Naive B cell (primary cell): ENCODE measurements around the gene NFATC2. TPM values are rescaled to one million over a fixed set of nuclear protein-coding genes. Genes with fewer than 3 reads are reported as not detected.
A peak's percentile ranks its signal among the peaks of the same experiment; 100 is the strongest.

Source experiments
- ATAC-seq, 2 donors: fragments of 150-1000 bp; cut with Tn5 transposase; 2 replicates each; pipeline ENCODE4 v1.10.0; 2021; ENCODE audit warnings: low read depth in 2 of 2, mild to moderate bottlenecking in 2 of 2, moderate library complexity in 2 of 2
- DNase-seq: peaks from one replicate; pipeline ENCODE4 v3.0.0; 2022
- H3K27ac Mint-ChIP-seq, 6 donors: one replicate each; pipeline ENCODE4 v1.8.0; 2020 to 2022; ENCODE audit warnings: mild to moderate bottlenecking in 6 of 6, mixed read lengths in 6 of 6, moderate library complexity in 5 of 6, inconsistent platforms in 2 of 6
- H3K27me3 Mint-ChIP-seq, 3 donors: one replicate each; pipeline ENCODE4 v1.8.0; 2021 to 2022; ENCODE audit warnings: mixed read lengths in 3 of 3, mild to moderate bottlenecking in 1 of 3
- H3K36me3 Mint-ChIP-seq, 2 donors: one replicate each; pipeline ENCODE4 v1.8.0; 2020 to 2022; ENCODE audit warnings: mixed read lengths in 2 of 2, inconsistent platforms in 1 of 2, mild to moderate bottlenecking in 1 of 2
- H3K4me1 Mint-ChIP-seq, 3 donors: one replicate each; pipeline ENCODE4 v1.8.0; 2020 to 2022; ENCODE audit warnings: mixed read lengths in 3 of 3, inconsistent platforms in 1 of 3, mild to moderate bottlenecking in 1 of 3, moderate library complexity in 1 of 3
- H3K4me3 Mint-ChIP-seq, 8 donors: one replicate each; pipeline ENCODE4 v1.8.0; 2020 to 2022; ENCODE audit warnings: mild to moderate bottlenecking in 8 of 8, mixed read lengths in 8 of 8, moderate library complexity in 8 of 8, inconsistent platforms in 2 of 8
- H3K9me3 Mint-ChIP-seq, 7 donors: one replicate each; pipeline ENCODE4 v1.8.0; 2020 to 2022; ENCODE audit warnings: mixed read lengths in 7 of 7, mild to moderate bottlenecking in 5 of 7, inconsistent platforms in 2 of 7, moderate library complexity in 1 of 7
- polyA plus RNA-seq, 6 donors: library from polyadenylated mRNA; unstranded; fragments of 300-500 nt; fragmentation: Illumina TruSeq; gene quantifications; one replicate each; pipeline ENCODE4 v1.2.3, GENCODE V29; 2021; ENCODE audit warnings: low read depth in 6 of 6

NFATC2 gene
- polyA plus RNA-seq, 6 donors from 2014 or later, result 4.6 to 22.9 (median 14.6) TPM

DNA sequence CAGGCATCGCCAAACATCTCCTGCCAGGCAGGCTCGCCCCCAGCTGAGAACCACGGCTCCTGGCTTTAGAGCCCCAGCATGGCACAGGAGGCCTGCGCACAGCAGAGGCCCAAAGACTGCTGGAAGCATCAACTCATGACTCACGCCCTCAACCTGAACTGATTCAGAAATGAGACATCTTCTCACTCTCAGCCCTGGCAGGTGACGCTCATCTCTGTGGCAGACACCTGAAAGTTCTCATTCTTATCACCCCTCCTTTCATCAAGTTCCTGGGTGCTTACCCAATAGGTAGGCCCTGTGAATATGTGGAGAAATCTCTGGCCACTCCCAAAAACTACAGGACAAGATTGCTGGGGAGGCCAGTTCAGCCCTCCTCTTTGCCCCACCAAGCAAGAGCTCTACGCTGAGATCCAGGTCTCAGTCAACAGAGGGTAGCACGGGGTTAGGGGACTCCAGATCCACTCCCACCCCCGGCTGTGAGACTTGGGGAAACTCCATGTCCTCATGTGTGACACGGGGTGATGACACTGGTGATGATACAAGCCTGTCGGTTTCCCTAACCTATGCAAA is 11.3 kb downstream of the NFATC2 start:
- Mint-ChIP-seq H3K27ac (peak overlapping the region; percentile 57 to 92 (median 78)), H3K36me3 (no peaks in the 10 kb centered on the region), H3K4me3 (peak overlapping the region in 2 of 8 donors; percentile 10 to 45), H3K27me3 (no peaks in the 10 kb centered on the region), H3K9me3 (no peaks in the 10 kb centered on the region), H3K4me1 (peaks cover 67 to 93% (median 83%) of the 10 kb centered on the region in 3 donors)
- peak in 1 of 2 donors; percentile 46 for ATAC-seq
- DNase-seq, result no peak

GRCh38 chr20:51529758-51530157 is 12.8 kb downstream of the NFATC2 start:
- Mint-ChIP-seq H3K4me1 (peaks cover 68 to 93% (median 83%) of the 10 kb centered on the region in 3 donors), H3K9me3 (no peaks in the 10 kb centered on the region), H3K27ac (peak overlapping the region in 4 of 6 donors; percentile 52 to 90 (median 80)), H3K36me3 (no peaks in the 10 kb centered on the region), H3K27me3 (no peaks in the 10 kb centered on the region), H3K4me3 (peak overlapping the region in 3 of 8 donors; percentile 13 to 40 (median 40))
- DNase-seq (no peak), ATAC-seq (peak in 1 of 2 donors; percentile 11)

GRCh38 chr20:51529081-51529681 is 13.3 kb downstream of the NFATC2 start:
- ATAC-seq (no peak), DNase-seq (no peak)

DNA sequence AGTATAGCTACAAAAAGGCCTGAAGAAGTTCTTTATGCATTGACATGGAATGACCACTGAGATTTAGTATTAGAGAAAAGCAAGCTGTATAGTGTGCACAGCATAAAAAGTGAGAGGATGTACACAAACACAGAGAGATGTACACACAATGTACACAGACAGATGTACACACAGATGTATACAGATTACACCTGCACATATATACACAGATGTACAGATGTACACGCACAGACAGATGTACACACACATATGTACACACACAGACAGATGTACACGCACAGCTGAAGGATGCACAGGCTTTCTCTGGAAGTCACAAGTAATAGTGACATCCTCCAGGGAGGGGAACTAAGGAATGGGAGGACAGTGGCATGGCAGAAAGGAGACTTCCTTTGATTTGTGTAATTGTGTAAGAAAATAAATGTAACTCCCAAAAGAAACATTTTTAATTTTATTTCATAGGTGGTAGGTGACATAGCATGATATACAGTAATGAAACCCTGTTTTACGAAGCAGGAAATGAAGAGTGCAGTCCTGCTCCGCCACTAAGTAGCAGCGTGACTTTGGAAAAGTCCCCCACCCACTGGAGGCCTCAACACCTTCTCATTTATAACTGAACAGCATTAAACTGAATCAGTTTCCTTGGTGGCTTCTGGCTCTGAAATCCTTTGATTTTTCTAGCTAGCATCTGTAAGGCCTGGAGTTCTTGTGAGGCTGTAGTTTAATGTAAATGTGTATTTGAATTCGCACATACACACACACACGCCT is 14.1 kb downstream of the NFATC2 start:
- Mint-ChIP-seq H3K4me1 (peaks cover 65 to 90% (median 86%) of the 10 kb centered on the region in 3 donors), H3K36me3 (no peaks in the 10 kb centered on the region), H3K4me3 (peak overlapping the region in 5 of 8 donors; percentile 17 to 60 (median 38)), H3K9me3 (no peaks in the 10 kb centered on the region), H3K27me3 (no peaks in the 10 kb centered on the region), H3K27ac (peak overlapping the region; percentile 37 to 90 (median 69))
- ATAC-seq, result peak; percentile 44 to 52
- peak; percentile 20 for DNase-seq

More at GRCh38 chr20:51529081-51529681, 13.3 kb downstream of the NFATC2 start:
- Mint-ChIP-seq H3K9me3 (no peaks in the 10 kb centered on the region), H3K4me1 (peaks cover 69 to 93% (median 85%) of the 10 kb centered on the region in 3 donors), H3K27me3 (no peaks in the 10 kb centered on the region), H3K4me3 (peak overlapping the region in 5 of 8 donors; percentile 17 to 60 (median 38)), H3K27ac (peak overlapping the region in 5 of 6 donors; percentile 61 to 90 (median 71)), H3K36me3 (no peaks in the 10 kb centered on the region)

GRCh38 chr20:51526754-51527153 is 15.8 kb downstream of the NFATC2 start:
- H3K27me3 Mint-ChIP-seq, result no peaks in the 10 kb centered on the region
- peak overlapping the region in 6 of 8 donors; percentile 13 to 87 (median 50) for H3K4me3 Mint-ChIP-seq
- no peaks in the 10 kb centered on the region for H3K9me3 Mint-ChIP-seq
- peaks cover 58 to 82% (median 81%) of the 10 kb centered on the region in 3 donors for H3K4me1 Mint-ChIP-seq
- no peak for DNase-seq
- peak overlapping the region in 5 of 6 donors; percentile 44 to 94 (median 83) for H3K27ac Mint-ChIP-seq
- no peak for ATAC-seq
- H3K36me3 Mint-ChIP-seq, result peaks cover 0 to 5% of the 10 kb centered on the region in 2 donors

- no peak for ATAC-seq
- H3K4me1 Mint-ChIP-seq, result peaks cover 58 to 76% (median 75%) of the 10 kb centered on the region in 3 donors
Observed at GRCh38 chr20:51526106-51526470, 16.4 kb downstream of the NFATC2 start.

GRCh38 chr20:51525241-51526105 is 17.0 kb downstream of the NFATC2 start:
- peak overlapping the region; percentile 54 to 92 (median 82) for H3K4me3 Mint-ChIP-seq
- no peaks in the 10 kb centered on the region for H3K9me3 Mint-ChIP-seq
- H3K4me1 Mint-ChIP-seq, result peaks cover 52 to 70% (median 69%) of the 10 kb centered on the region in 3 donors
- H3K27me3 Mint-ChIP-seq, result no peaks in the 10 kb centered on the region
- peak overlapping the region; percentile 58 to 97 (median 96) for H3K27ac Mint-ChIP-seq
- H3K36me3 Mint-ChIP-seq, result peaks cover 2 to 5% of the 10 kb centered on the region in 2 donors
- ATAC-seq, result peak; percentile 79 to 83
- peak; percentile 45 for DNase-seq

More at GRCh38 chr20:51526106-51526470, 16.4 kb downstream of the NFATC2 start:
- no peaks in the 10 kb centered on the region for H3K27me3 Mint-ChIP-seq
- H3K9me3 Mint-ChIP-seq, result no peaks in the 10 kb centered on the region
- peak overlapping the region; percentile 7 to 97 (median 94) for H3K27ac Mint-ChIP-seq
- H3K36me3 Mint-ChIP-seq, result peaks cover 0 to 5% of the 10 kb centered on the region in 2 donors
- peak overlapping the region; percentile 44 to 92 (median 74) for H3K4me3 Mint-ChIP-seq
- no peak for DNase-seq

DNA sequence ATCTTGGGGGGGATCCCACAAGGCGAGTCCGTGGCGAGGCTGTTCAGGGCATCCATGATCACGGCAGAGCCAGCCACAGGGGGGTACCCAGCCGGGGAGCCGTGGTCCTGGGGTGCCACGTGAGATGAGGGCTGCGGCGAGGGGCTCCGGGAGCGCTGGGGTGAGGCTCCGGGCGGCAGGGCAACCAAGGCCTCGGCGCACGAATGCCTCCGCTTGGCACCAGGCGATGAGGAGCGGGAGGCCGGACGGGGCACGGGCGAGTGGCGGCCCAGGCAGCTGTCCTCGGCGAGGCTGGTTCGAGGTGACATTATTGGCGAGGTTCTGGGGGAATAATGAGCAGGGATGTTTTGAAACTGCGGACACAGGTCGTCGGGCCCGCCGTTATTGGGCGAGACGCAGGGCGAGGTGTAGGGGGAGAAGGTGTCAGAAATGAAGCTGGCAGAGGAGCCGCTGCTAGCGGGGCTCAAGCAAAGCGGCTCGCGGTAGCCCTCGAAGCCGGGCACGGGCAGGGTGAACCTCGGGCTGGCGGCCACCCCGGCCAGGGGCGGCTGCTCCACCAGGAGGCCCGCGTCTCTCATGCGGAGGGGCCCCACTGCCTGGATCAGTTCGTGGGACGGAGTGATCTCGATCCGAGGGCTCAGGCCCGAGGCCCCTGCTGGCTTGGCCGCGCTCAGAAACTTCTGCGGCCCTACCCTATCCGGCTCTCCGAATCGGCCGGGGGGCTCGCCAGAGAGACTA is 19.1 kb downstream of the NFATC2 start:
- peaks cover 7 to 8% of the 10 kb centered on the region in 2 donors for H3K36me3 Mint-ChIP-seq
- no peak overlapping the region for H3K4me3 Mint-ChIP-seq
- peaks cover 42 to 55% (median 50%) of the 10 kb centered on the region in 3 donors for H3K4me1 Mint-ChIP-seq
- H3K27me3 Mint-ChIP-seq, result no peaks in the 10 kb centered on the region
- ATAC-seq, result no peak
- peak overlapping the region in 2 of 6 donors; percentile 64 to 94 for H3K27ac Mint-ChIP-seq
- H3K9me3 Mint-ChIP-seq, result no peaks in the 10 kb centered on the region
- no peak for DNase-seq

GRCh38 chr20:51522207-51522606 is 20.3 kb downstream of the NFATC2 start:
- DNase-seq (no peak), ATAC-seq (no peak)
- Mint-ChIP-seq H3K9me3 (no peaks in the 10 kb centered on the region), H3K36me3 (peaks cover 8 to 14% of the 10 kb centered on the region in 2 donors), H3K27me3 (no peaks in the 10 kb centered on the region), H3K4me1 (peaks cover 39 to 50% (median 42%) of the 10 kb centered on the region in 3 donors), H3K4me3 (no peak overlapping the region), H3K27ac (peak overlapping the region in 2 of 6 donors; percentile 56 to 86)

DNA sequence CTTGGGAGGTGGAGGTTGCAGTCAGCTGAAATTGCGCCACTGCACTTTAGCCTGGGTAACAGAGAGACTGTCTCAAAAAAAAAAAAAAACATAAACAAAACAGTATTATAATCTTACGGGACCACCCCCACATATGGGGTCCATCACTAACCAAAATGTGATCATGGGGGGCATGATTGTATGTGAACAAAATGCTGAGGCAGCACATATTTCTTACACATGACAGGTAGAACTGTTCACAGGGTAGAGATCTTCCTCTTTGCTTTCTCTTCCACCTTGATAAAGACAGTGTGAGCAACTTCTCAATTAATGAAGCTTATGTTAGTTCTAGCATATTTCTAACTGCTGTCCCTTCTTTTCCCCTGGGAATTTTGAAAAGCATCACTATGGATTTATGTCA is 24.7 kb downstream of the NFATC2 start:
- Mint-ChIP-seq H3K4me1 (peaks cover 30 to 39% (median 30%) of the 10 kb centered on the region in 3 donors), H3K27ac (no peak overlapping the region), H3K4me3 (no peak overlapping the region), H3K9me3 (no peaks in the 10 kb centered on the region), H3K27me3 (no peaks in the 10 kb centered on the region), H3K36me3 (peaks cover 10 to 18% of the 10 kb centered on the region in 2 donors)
- no peak for DNase-seq
- no peak for ATAC-seq

GRCh38 chr20:51516855-51517254 is 25.7 kb downstream of the NFATC2 start:
- no peak for DNase-seq
- peak overlapping the region in 1 of 6 donors; percentile 49 for H3K27ac Mint-ChIP-seq
- peaks cover 20 to 22% of the 10 kb centered on the region in 2 donors for H3K36me3 Mint-ChIP-seq
- peaks cover 33 to 44% (median 39%) of the 10 kb centered on the region in 3 donors for H3K4me1 Mint-ChIP-seq
- H3K27me3 Mint-ChIP-seq, result no peaks in the 10 kb centered on the region
- no peak for ATAC-seq
- H3K9me3 Mint-ChIP-seq, result no peaks in the 10 kb centered on the region
- no peak overlapping the region for H3K4me3 Mint-ChIP-seq

GRCh38 chr20:51514836-51515235 is 27.7 kb downstream of the NFATC2 start:
- peak overlapping the region in 1 of 8 donors; percentile 77 for H3K4me3 Mint-ChIP-seq
- H3K27me3 Mint-ChIP-seq, result no peaks in the 10 kb centered on the region
- H3K27ac Mint-ChIP-seq, result peak overlapping the region in 2 of 6 donors; percentile 49 to 63
- H3K36me3 Mint-ChIP-seq, result peaks cover 24 to 35% of the 10 kb centered on the region in 2 donors
- DNase-seq (no peak), ATAC-seq (no peak)
- H3K4me1 Mint-ChIP-seq, result peaks cover 35 to 55% (median 46%) of the 10 kb centered on the region in 3 donors
- no peaks in the 10 kb centered on the region for H3K9me3 Mint-ChIP-seq
